SU-DHL-6 (cell line): ENCODE measurements around the gene CLIP4.

ENCODE experiments used
- H2AFZ ChIP-seq: fragments of 200-600 bp; sonication (generic); 2 replicates; pipeline ENCODE4 v1.6.1; 2014; ENCODE audit warnings: low read depth, mild to moderate bottlenecking, moderate library complexity, mixed read lengths, antibody characterized with exemption, low read length; ENCODE audit not compliant: severe bottlenecking
- H3F3A ChIP-seq: fragments of 200-600 bp; shearing (Covaris generic); 2 replicates; pipeline ENCODE4 v1.6.0; 2016; ENCODE audit warnings: antibody characterized with exemption, mild to moderate bottlenecking; ENCODE audit not compliant: insufficient read depth
- H3K27ac ChIP-seq: fragments of 200-600 bp; sonication (generic); 2 replicates; pipeline ENCODE4 v1.5.1; 2016; ENCODE audit warnings: low read depth, mild to moderate bottlenecking, low read length, moderate library complexity, mixed read lengths
- H3K27me3 ChIP-seq: fragments of 200-600 bp; sonication (generic), shearing (Covaris generic); 2 replicates; pipeline ENCODE4 v1.6.0; 2014; ENCODE audit warnings: mild to moderate bottlenecking, low read length
- H3K36me3 ChIP-seq: fragments of 200-600 bp; sonication (generic); 2 replicates; pipeline ENCODE4 v1.6.1; 2014; ENCODE audit warnings: mild to moderate bottlenecking, low read length, mixed read lengths
- H3K4me2 ChIP-seq: fragments of 300-600, 200-600 bp; shearing (Covaris generic), sonication (generic); 2 replicates; pipeline ENCODE4 v1.6.0; 2014; ENCODE audit warnings: low read length, low read depth, mild to moderate bottlenecking; ENCODE audit not compliant: poor library complexity, severe bottlenecking
- H3K4me3 ChIP-seq: fragments of 200-600 bp; sonication (generic); 2 replicates; pipeline ENCODE4 v1.5.1; 2014; ENCODE audit warnings: antibody characterized with exemption, low read length, mild to moderate bottlenecking, mixed read lengths; ENCODE audit not compliant: insufficient read depth, poor library complexity, severe bottlenecking
- H3K79me2 ChIP-seq: fragments of 200-600 bp; sonication (generic); 2 replicates; pipeline ENCODE4 v1.6.1; 2014; ENCODE audit warnings: mild to moderate bottlenecking, low read length, moderate library complexity; ENCODE audit not compliant: insufficient read depth
- H3K9ac ChIP-seq: fragments of 200-600 bp; sonication (generic); 2 replicates; pipeline ENCODE4 v1.7.0; 2014; ENCODE audit warnings: mild to moderate bottlenecking, low read length
- H3K9me2 ChIP-seq: fragments of 200-600 bp; sonication (generic); replicated peaks from 2 replicates; pipeline ENCODE4 v1.6.1; 2014; ENCODE audit warnings: low read length; ENCODE audit not compliant: insufficient read depth
- H3K9me3 ChIP-seq: fragments of 200-600 bp; sonication (generic); 2 replicates; pipeline ENCODE4 v1.6.1; 2014; ENCODE audit warnings: low read length, mixed read lengths; ENCODE audit not compliant: insufficient read depth
- H4K20me1 ChIP-seq: fragments of 200-600 bp; sonication (generic); 2 replicates; pipeline ENCODE4 v1.6.1; 2014; ENCODE audit warnings: low read depth, mild to moderate bottlenecking, antibody characterized with exemption, low read length, moderate library complexity, mixed read lengths
- EZH2phosphoT487 ChIP-seq: fragments of 200-600 bp; sonication (generic), shearing (Covaris generic); conservative IDR thresholded peaks from 2 replicates; pipeline ENCODE4 v1.6.1; 2018; ENCODE audit warnings: mild to moderate bottlenecking, antibody characterized with exemption, low read length, moderate library complexity, mixed read lengths
- TF ChIP-seq, protein P1 (sequence below): fragments of 200-600 bp; sonication (generic); IDR thresholded peaks from one replicate; pipeline ENCODE4 v1.5.1; 2017; ENCODE audit warnings: antibody characterized with exemption, mild to moderate bottlenecking, low read length, moderate library complexity; ENCODE audit not compliant: insufficient read depth, poor library complexity, severe bottlenecking

The CLIP4 gene

DNA sequence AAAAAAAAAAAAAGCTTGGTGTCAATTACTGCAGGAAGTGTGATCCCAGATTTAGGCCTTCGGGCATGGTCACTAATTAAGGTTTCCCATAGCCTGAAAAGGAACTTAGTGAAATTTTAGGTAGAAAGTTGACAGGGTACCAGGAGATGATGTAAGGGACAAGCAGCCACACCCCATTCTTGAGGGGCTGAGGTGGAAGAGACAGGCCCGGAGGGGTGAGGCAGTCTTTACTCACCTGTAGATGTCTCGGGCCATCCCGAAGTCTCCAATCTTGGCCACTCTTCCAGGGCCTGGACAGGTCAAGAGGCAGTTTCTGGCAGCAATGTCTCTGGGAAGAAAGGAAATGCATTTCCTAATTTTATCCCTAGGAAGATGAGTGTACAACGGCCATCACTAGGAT is 94.3 kb downstream of the CLIP4 start:
- TF ChIP-seq EZH2phosphoT487 = no peak
- TF ChIP-seq, protein P1, sequence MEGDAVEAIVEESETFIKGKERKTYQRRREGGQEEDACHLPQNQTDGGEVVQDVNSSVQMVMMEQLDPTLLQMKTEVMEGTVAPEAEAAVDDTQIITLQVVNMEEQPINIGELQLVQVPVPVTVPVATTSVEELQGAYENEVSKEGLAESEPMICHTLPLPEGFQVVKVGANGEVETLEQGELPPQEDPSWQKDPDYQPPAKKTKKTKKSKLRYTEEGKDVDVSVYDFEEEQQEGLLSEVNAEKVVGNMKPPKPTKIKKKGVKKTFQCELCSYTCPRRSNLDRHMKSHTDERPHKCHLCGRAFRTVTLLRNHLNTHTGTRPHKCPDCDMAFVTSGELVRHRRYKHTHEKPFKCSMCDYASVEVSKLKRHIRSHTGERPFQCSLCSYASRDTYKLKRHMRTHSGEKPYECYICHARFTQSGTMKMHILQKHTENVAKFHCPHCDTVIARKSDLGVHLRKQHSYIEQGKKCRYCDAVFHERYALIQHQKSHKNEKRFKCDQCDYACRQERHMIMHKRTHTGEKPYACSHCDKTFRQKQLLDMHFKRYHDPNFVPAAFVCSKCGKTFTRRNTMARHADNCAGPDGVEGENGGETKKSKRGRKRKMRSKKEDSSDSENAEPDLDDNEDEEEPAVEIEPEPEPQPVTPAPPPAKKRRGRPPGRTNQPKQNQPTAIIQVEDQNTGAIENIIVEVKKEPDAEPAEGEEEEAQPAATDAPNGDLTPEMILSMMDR = no peak
- H3K4me2 ChIP-seq = no peak overlapping the region
- H3K79me2 ChIP-seq = no peaks in the 10 kb centered on the region
- no peaks in the 10 kb centered on the region; the same call in 1 of the 2 replicates for H3K27me3 ChIP-seq
- H3K9ac ChIP-seq = no peak overlapping the region
- no peaks in the 10 kb centered on the region for H4K20me1 ChIP-seq
- no peak overlapping the region for H3K27ac ChIP-seq
- H3F3A ChIP-seq = no peaks in the 10 kb centered on the region
- H3K4me3 ChIP-seq = no peak overlapping the region
- no peaks in the 10 kb centered on the region for H3K9me3 ChIP-seq
- H3K36me3 ChIP-seq = no peaks in the 10 kb centered on the region
- H2AFZ ChIP-seq = no peak overlapping the region
- H3K9me2 ChIP-seq = no peaks in the 10 kb centered on the region

DNA sequence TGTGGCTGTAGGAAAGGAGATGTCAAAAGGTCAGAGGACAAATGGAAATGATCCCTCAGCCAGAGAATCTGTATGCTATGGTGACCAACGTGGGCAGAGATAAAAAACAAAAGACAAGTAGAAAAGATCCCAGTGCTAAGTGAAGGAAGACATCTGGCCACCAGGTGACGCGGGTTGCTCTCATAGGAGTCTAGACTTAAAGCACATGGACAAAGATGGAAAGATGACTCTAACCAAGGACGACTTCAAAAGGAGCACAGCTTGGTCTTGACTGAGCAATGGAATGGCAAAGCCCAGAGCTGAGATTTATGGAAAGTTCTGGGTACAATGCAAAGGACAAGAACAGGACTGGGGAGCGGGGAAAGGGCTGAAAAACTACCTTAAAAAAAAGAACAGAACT is 96.8 kb downstream of the CLIP4 start:
- Histone ChIP-seq H3K27ac (no peak overlapping the region), H2AFZ (no peak overlapping the region), H3K4me2 (no peak overlapping the region), H3K9ac (no peak overlapping the region), H4K20me1 (no peaks in the 10 kb centered on the region), H3K4me3 (no peak overlapping the region), H3K36me3 (no peaks in the 10 kb centered on the region), H3K9me3 (no peaks in the 10 kb centered on the region), H3K9me2 (no peaks in the 10 kb centered on the region), H3F3A (no peaks in the 10 kb centered on the region), H3K27me3 (no peaks in the 10 kb centered on the region), H3K79me2 (no peaks in the 10 kb centered on the region)
- TF ChIP-seq, protein P1 = no peak
- no peak for TF ChIP-seq EZH2phosphoT487

DNA sequence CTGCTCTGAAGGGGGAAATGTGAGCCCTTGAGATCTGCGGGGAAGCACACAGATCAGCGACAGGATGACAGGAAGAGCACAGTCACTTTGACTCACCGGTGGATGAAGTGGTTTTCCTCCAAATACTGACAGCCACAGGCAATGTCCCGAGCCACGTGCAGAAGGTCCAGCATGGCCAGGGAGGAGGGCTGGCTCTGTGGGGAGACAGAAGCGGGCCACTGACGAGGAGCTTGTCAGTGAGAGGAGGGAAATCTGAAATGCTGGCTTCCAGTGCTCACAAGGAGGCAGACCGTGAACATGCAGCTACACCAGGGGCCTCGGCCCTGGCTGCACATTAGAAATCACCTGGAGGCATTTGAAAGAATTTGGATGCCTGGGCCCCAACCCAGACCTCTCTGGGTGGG is 98.7 kb downstream of the CLIP4 start:
- H3K79me2 ChIP-seq = no peaks in the 10 kb centered on the region

More for the DNA sequence above, 98.7 kb downstream of the CLIP4 start:
- no peak overlapping the region for H3K4me2 ChIP-seq
- H3K9me3 ChIP-seq = no peaks in the 10 kb centered on the region
- no peaks in the 10 kb centered on the region for H3F3A ChIP-seq
- no peaks in the 10 kb centered on the region for H3K9me2 ChIP-seq
- no peak overlapping the region for H3K27ac ChIP-seq
- no peaks in the 10 kb centered on the region for H3K36me3 ChIP-seq
- no peak overlapping the region for H3K9ac ChIP-seq
- no peaks in the 10 kb centered on the region for H4K20me1 ChIP-seq
- H3K4me3 ChIP-seq = no peak overlapping the region
- no peak overlapping the region for H2AFZ ChIP-seq
- TF ChIP-seq EZH2phosphoT487 = no peak
- TF ChIP-seq, protein P1 = no peak
- H3K27me3 ChIP-seq = no peaks in the 10 kb centered on the region
